ENCODE results near the gene MNAT1. TPM values are rescaled to one million over a fixed set of nuclear protein-coding genes. Genes with fewer than 3 reads are reported as not detected.
"Not testable (repeated sequence)": the region's sequence is repeated elsewhere in the genome, so short reads cannot be mapped to it uniquely, and the experiment has no call there.

The MNAT1 gene
- total RNA-seq, 1 donor from 2014 or later: 37.1 TPM

DNA sequence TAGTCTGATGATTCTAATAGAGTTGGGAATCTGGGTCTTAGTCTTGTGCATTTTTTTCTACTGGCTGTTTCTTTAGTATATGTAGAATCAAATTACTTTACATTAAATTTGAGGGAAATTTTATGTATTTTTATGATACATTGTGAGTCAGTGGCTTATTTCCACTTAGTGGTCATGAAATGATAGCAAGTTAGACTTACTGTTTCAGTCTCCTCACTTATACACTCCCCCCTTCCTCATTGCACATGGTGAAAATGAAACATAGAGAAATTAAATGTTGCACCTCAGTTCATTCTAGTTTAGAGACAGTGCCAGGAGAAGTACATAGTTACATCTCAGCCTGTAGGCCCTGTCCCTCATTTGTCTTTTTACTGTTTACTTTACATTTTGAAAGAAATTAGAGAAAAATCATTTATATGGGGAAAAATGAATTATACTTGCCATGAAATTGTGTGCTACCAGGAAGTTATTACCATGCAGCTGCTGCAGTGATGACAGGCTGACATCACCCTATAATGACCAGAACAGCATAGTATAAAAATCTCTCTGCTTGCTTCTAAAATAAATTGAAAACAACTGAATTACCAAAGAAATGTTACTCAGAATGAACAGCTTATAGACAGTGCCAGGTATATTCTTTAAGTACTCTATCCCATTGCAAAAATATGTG, 133.1 kb downstream of the MNAT1 start:
- DNase-seq (no peak), ATAC-seq (ENCODE audit: low read depth) (no peak)
- Mint-ChIP-seq H3K27me3 (no peaks in the 10 kb centered on the region), H3K36me3 (ENCODE audit: low read depth) (peaks cover 2% of the 10 kb centered on the region), H3K4me3 (no peak overlapping the region), H3K4me1 (peaks cover 2% of the 10 kb centered on the region), H3K9me3 (no peaks in the 10 kb centered on the region), H3K27ac (no peak overlapping the region)
- CTCF ChIA-PET: no interaction called here
- POLR2A ChIA-PET: no interaction called here
- TF ChIP-seq, protein P1, sequence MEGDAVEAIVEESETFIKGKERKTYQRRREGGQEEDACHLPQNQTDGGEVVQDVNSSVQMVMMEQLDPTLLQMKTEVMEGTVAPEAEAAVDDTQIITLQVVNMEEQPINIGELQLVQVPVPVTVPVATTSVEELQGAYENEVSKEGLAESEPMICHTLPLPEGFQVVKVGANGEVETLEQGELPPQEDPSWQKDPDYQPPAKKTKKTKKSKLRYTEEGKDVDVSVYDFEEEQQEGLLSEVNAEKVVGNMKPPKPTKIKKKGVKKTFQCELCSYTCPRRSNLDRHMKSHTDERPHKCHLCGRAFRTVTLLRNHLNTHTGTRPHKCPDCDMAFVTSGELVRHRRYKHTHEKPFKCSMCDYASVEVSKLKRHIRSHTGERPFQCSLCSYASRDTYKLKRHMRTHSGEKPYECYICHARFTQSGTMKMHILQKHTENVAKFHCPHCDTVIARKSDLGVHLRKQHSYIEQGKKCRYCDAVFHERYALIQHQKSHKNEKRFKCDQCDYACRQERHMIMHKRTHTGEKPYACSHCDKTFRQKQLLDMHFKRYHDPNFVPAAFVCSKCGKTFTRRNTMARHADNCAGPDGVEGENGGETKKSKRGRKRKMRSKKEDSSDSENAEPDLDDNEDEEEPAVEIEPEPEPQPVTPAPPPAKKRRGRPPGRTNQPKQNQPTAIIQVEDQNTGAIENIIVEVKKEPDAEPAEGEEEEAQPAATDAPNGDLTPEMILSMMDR (IDR thresholded peaks at IDR 0.05): no peak
- intact Hi-C loops (cut with micrococcal nuclease): no loop called here

DNA sequence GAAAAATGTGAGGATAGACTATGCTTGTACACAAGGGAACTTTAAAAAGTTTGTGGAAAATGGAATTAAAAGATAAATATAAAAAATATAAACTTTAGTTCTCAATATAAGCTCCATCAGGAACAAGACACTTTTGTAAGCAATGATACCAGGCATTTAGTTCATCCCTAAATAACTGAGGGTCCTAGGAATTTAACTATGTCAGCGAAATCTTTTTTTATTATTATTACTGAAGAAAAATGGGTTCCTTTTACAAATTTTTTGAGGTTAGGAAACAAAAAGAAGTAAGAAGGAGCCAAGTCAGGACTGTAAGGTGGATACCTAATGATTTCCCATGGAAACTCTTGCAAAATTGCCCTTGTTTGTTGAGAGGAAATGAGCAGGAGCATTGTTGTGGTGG, 143.6 kb downstream of the MNAT1 start:
- H3K36me3 Mint-ChIP-seq (ENCODE audit: low read depth): peaks cover 25% of the 10 kb centered on the region
- H3K4me1 Mint-ChIP-seq: no peaks in the 10 kb centered on the region
- no peak overlapping the region for H3K27ac Mint-ChIP-seq
- no peak overlapping the region for H3K4me3 Mint-ChIP-seq
- ATAC-seq (ENCODE audit: low read depth): no peak
- TF ChIP-seq, protein P1 (IDR thresholded peaks at IDR 0.05): no peak
- DNase-seq: no peak
- intact Hi-C loops (cut with micrococcal nuclease): no loop called here
- H3K9me3 Mint-ChIP-seq: peaks cover 11% of the 10 kb centered on the region
- ChIA-PET CTCF (no interaction called here), POLR2A (no interaction called here)
- H3K27me3 Mint-ChIP-seq: no peaks in the 10 kb centered on the region

DNA sequence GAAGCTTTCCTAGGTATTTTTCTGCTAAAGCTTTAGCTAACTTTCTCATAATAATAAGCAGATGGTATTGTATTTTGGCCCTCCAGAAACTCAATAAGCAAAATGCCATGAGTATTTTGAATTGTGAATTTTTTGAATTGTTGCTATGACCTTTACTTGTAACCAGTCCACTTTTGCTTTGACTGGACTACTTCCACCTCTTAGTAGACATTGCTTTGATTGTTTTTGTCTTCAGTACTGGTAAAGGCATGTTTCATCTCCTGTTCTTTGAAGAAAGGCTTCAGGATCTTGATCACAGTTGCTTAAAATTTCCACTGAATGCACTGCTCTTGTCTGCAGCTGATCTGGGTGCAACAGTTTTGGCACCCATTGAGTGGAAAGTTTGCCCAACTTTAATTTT, 144.0 kb downstream of the MNAT1 start:
- intact Hi-C loops (cut with micrococcal nuclease): no loop called here
- DNase-seq (no peak), ATAC-seq (ENCODE audit: low read depth) (no peak)
- ChIA-PET CTCF (no interaction called here), POLR2A (no interaction called here)
- peaks cover 29% of the 10 kb centered on the region for H3K36me3 Mint-ChIP-seq (ENCODE audit: low read depth)
- no peaks in the 10 kb centered on the region for H3K27me3 Mint-ChIP-seq
- H3K4me3 Mint-ChIP-seq: no peak overlapping the region
- H3K27ac Mint-ChIP-seq: no peak overlapping the region
- peaks cover 11% of the 10 kb centered on the region for H3K9me3 Mint-ChIP-seq
- no peaks in the 10 kb centered on the region for H3K4me1 Mint-ChIP-seq
- TF ChIP-seq, protein P1 (IDR thresholded peaks at IDR 0.05): no peak

DNA sequence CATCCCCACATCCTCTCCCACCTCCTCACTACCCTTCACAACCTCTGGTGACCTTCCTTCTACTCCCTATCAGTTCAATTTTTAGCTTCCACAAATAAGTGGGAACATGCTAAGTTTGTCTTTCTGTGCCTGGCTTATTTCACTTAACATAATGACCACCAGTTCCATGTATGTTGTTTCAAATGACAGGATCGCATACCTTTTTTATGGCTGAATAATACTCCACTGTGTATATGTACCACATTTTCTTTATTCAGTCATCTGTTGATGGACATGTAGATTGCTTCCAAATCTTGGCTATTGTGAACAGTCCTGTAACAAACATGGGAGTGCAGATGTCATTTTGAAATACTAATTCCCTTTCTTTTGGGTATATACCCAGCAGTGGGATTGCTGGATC, 147.7 kb downstream of the MNAT1 start:
- CTCF ChIA-PET: no interaction called here
- ATAC-seq (ENCODE audit: low read depth) (no peak), DNase-seq (no peak)
- intact Hi-C loops (cut with micrococcal nuclease): no loop called here
- no peaks in the 10 kb centered on the region for H3K27me3 Mint-ChIP-seq
- TF ChIP-seq, protein P1 (IDR thresholded peaks at IDR 0.05): no peak
- no peak overlapping the region for H3K27ac Mint-ChIP-seq
- POLR2A ChIA-PET: no interaction called here
- H3K9me3 Mint-ChIP-seq: peaks cover 29% of the 10 kb centered on the region
- H3K4me3 Mint-ChIP-seq: no peak overlapping the region
- H3K4me1 Mint-ChIP-seq: no peaks in the 10 kb centered on the region
- H3K36me3 Mint-ChIP-seq (ENCODE audit: low read depth): peaks cover 52% of the 10 kb centered on the region

DNA sequence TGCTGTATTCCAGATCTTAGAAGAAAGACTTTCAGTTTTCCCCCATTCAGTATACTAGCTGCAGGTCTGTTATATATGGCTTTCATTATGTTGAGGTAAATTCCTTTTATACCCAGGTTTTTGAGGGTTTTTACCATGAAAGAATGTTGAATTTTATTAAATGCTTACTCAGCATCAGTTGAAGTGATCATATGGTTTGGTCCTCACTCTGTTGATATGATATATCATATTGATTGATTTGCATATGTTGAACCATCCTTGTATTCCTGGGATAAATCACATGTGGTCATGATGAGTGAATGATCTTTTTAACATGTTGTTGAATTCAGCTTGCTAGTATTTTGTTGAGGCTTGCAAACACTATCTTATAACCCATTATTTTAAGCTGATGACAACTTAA, 149.6 kb downstream of the MNAT1 start:
- H3K27ac Mint-ChIP-seq: no peak overlapping the region

DNA sequence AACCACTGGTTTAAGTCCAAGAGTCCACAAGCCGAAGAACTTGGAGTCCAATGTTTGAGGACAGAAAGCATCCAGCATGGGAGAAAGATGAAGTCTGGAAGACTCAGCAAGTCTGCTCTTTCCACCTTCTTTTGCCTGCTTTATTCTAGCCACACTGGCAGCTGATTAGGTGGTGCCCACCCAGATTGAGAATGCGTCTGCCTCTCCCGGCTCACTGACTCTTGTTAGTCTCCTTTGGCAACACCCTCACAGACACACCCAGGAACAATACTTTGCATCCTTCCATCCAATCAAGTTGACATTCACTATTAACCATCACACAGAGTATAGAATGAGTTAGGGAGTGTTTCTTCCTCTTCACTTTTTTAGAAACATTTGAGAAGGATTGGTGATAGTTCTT, 156.1 kb downstream of the MNAT1 start:
- intact Hi-C loops (cut with micrococcal nuclease): loop anchor here (2.0 kb wide), 1 partner anchor 14 kb away; no protein-coding TSS in a partner anchor
- CTCF ChIA-PET; H3K36me3 Mint-ChIP-seq (ENCODE audit: low read depth); H3K4me3 Mint-ChIP-seq; POLR2A ChIA-PET; ATAC-seq (ENCODE audit: low read depth); H3K4me1 Mint-ChIP-seq; H3K27ac Mint-ChIP-seq; H3K27me3 Mint-ChIP-seq; H3K9me3 Mint-ChIP-seq; DNase-seq: not testable (repeated sequence)

More for the DNA sequence above, 149.6 kb downstream of the MNAT1 start:
- ChIA-PET POLR2A (no interaction called here), CTCF (no interaction called here)
- H3K36me3 Mint-ChIP-seq (ENCODE audit: low read depth): peaks cover 56% of the 10 kb centered on the region
- TF ChIP-seq, protein P1 (IDR thresholded peaks at IDR 0.05): no peak
- no peaks in the 10 kb centered on the region for H3K4me1 Mint-ChIP-seq
- DNase-seq (no peak), ATAC-seq (ENCODE audit: low read depth) (no peak)
- no peak overlapping the region for H3K4me3 Mint-ChIP-seq
- H3K27me3 Mint-ChIP-seq: no peaks in the 10 kb centered on the region
- intact Hi-C loops (cut with micrococcal nuclease): no loop called here
- peaks cover 29% of the 10 kb centered on the region for H3K9me3 Mint-ChIP-seq

Data from activated B cell treated with CpG ODN at 0.5 μM for 24 hours (primary cell).